ENCODE data around the gene ZNF790. TPM values are rescaled to one million over a fixed set of nuclear protein-coding genes. Genes with fewer than 3 reads are reported as not detected.

ZNF790 gene
- total and polyA plus RNA-seq, 2 of the 13 experiments (the other 11 are each of a cell fraction or from before 2014, with no cell fraction given): 1.3 to 5.3 TPM

DNA sequence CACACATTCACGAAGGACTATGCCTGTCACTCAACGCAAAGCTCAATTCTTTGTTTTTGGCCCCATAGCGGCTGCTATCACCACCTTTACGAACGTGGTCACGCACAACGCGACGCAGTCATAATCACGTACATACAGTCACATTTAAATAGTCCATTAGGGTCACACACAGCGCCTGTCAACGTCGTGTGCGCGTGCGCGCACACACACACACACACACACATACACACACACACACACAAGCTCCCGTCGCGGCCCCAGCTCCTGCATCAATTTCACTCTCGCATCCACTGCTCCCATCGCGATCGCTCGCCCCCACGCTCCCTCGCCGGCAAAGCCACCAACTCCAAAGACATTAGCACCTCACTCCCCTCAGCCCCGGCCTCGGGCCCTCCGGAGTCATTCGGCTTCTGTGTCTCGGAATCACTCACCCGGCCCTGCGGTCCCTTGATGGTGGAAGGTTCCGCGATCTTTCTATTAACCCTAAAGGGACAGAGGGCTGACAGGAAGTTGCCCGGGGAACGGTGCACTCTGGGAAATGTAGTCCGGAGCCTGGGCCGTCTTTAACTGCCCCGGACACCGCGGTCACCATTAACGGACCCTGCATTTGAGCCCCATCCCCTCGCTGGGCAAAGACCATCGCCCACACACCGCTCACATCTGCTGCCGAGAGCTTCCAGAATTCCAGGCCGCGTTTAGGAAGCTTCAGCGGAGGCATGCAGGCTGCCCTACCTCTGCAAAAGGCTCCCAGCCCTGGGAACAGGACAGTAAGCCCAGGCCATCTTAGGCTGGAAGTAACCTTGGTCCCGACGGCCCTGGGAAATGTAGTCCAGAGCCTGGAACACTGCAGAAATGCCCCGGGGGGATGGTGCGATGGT lies at the start of gene ZNF790 (continued):
- TF ChIP-seq, protein P1, sequence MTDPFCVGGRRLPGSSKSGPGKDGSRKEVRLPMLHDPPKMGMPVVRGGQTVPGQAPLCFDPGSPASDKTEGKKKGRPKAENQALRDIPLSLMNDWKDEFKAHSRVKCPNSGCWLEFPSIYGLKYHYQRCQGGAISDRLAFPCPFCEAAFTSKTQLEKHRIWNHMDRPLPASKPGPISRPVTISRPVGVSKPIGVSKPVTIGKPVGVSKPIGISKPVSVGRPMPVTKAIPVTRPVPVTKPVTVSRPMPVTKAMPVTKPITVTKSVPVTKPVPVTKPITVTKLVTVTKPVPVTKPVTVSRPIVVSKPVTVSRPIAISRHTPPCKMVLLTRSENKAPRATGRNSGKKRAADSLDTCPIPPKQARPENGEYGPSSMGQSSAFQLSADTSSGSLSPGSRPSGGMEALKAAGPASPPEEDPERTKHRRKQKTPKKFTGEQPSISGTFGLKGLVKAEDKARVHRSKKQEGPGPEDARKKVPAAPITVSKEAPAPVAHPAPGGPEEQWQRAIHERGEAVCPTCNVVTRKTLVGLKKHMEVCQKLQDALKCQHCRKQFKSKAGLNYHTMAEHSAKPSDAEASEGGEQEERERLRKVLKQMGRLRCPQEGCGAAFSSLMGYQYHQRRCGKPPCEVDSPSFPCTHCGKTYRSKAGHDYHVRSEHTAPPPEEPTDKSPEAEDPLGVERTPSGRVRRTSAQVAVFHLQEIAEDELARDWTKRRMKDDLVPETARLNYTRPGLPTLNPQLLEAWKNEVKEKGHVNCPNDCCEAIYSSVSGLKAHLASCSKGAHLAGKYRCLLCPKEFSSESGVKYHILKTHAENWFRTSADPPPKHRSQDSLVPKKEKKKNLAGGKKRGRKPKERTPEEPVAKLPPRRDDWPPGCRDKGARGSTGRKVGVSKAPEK (CRISPR knock-in tag; IDR thresholded peaks at IDR 0.05; ENCODE audit: borderline replicate concordance): no peak
- TF ChIP-seq, protein P2, sequence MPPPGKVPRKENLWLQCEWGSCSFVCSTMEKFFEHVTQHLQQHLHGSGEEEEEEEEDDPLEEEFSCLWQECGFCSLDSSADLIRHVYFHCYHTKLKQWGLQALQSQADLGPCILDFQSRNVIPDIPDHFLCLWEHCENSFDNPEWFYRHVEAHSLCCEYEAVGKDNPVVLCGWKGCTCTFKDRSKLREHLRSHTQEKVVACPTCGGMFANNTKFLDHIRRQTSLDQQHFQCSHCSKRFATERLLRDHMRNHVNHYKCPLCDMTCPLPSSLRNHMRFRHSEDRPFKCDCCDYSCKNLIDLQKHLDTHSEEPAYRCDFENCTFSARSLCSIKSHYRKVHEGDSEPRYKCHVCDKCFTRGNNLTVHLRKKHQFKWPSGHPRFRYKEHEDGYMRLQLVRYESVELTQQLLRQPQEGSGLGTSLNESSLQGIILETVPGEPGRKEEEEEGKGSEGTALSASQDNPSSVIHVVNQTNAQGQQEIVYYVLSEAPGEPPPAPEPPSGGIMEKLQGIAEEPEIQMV (CRISPR knock-in tag; IDR thresholded peaks at IDR 0.05; ENCODE audit: low read depth): peak; percentile 60; the same call in 1 of the 2 replicates
- TF ChIP-seq PHF5A (CRISPR knock-in tag; IDR thresholded peaks at IDR 0.05; ENCODE audit: low read depth, unreplicated experiment): no peak
- TF ChIP-seq LCORL (IDR thresholded peaks at IDR 0.05): no peak
- peak; percentile 84 for TF ChIP-seq LCORL (CRISPR knock-in tag; IDR thresholded peaks at IDR 0.05)
- TF ChIP-seq, protein P3, sequence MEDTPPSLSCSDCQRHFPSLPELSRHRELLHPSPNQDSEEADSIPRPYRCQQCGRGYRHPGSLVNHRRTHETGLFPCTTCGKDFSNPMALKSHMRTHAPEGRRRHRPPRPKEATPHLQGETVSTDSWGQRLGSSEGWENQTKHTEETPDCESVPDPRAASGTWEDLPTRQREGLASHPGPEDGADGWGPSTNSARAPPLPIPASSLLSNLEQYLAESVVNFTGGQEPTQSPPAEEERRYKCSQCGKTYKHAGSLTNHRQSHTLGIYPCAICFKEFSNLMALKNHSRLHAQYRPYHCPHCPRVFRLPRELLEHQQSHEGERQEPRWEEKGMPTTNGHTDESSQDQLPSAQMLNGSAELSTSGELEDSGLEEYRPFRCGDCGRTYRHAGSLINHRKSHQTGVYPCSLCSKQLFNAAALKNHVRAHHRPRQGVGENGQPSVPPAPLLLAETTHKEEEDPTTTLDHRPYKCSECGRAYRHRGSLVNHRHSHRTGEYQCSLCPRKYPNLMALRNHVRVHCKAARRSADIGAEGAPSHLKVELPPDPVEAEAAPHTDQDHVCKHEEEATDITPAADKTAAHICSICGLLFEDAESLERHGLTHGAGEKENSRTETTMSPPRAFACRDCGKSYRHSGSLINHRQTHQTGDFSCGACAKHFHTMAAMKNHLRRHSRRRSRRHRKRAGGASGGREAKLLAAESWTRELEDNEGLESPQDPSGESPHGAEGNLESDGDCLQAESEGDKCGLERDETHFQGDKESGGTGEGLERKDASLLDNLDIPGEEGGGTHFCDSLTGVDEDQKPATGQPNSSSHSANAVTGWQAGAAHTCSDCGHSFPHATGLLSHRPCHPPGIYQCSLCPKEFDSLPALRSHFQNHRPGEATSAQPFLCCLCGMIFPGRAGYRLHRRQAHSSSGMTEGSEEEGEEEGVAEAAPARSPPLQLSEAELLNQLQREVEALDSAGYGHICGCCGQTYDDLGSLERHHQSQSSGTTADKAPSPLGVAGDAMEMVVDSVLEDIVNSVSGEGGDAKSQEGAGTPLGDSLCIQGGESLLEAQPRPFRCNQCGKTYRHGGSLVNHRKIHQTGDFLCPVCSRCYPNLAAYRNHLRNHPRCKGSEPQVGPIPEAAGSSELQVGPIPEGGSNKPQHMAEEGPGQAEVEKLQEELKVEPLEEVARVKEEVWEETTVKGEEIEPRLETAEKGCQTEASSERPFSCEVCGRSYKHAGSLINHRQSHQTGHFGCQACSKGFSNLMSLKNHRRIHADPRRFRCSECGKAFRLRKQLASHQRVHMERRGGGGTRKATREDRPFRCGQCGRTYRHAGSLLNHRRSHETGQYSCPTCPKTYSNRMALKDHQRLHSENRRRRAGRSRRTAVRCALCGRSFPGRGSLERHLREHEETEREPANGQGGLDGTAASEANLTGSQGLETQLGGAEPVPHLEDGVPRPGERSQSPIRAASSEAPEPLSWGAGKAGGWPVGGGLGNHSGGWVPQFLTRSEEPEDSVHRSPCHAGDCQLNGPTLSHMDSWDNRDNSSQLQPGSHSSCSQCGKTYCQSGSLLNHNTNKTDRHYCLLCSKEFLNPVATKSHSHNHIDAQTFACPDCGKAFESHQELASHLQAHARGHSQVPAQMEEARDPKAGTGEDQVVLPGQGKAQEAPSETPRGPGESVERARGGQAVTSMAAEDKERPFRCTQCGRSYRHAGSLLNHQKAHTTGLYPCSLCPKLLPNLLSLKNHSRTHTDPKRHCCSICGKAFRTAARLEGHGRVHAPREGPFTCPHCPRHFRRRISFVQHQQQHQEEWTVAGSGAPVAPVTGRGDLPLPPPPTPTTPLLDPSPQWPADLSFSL (CRISPR knock-in tag; IDR thresholded peaks at IDR 0.05): peak; percentile 99
- TF ChIP-seq, protein P4, sequence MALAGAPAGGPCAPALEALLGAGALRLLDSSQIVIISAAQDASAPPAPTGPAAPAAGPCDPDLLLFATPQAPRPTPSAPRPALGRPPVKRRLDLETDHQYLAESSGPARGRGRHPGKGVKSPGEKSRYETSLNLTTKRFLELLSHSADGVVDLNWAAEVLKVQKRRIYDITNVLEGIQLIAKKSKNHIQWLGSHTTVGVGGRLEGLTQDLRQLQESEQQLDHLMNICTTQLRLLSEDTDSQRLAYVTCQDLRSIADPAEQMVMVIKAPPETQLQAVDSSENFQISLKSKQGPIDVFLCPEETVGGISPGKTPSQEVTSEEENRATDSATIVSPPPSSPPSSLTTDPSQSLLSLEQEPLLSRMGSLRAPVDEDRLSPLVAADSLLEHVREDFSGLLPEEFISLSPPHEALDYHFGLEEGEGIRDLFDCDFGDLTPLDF (CRISPR knock-in tag; IDR thresholded peaks at IDR 0.05): no peak
- peak; percentile 81 for TF ChIP-seq YEATS4 (CRISPR knock-in tag; IDR thresholded peaks at IDR 0.05; ENCODE audit: borderline replicate concordance)
- peak; percentile 54; the same call in 1 of the 2 replicates for TF ChIP-seq NCOA1 (CRISPR knock-in tag; IDR thresholded peaks at IDR 0.05)
- TF ChIP-seq, protein P5, sequence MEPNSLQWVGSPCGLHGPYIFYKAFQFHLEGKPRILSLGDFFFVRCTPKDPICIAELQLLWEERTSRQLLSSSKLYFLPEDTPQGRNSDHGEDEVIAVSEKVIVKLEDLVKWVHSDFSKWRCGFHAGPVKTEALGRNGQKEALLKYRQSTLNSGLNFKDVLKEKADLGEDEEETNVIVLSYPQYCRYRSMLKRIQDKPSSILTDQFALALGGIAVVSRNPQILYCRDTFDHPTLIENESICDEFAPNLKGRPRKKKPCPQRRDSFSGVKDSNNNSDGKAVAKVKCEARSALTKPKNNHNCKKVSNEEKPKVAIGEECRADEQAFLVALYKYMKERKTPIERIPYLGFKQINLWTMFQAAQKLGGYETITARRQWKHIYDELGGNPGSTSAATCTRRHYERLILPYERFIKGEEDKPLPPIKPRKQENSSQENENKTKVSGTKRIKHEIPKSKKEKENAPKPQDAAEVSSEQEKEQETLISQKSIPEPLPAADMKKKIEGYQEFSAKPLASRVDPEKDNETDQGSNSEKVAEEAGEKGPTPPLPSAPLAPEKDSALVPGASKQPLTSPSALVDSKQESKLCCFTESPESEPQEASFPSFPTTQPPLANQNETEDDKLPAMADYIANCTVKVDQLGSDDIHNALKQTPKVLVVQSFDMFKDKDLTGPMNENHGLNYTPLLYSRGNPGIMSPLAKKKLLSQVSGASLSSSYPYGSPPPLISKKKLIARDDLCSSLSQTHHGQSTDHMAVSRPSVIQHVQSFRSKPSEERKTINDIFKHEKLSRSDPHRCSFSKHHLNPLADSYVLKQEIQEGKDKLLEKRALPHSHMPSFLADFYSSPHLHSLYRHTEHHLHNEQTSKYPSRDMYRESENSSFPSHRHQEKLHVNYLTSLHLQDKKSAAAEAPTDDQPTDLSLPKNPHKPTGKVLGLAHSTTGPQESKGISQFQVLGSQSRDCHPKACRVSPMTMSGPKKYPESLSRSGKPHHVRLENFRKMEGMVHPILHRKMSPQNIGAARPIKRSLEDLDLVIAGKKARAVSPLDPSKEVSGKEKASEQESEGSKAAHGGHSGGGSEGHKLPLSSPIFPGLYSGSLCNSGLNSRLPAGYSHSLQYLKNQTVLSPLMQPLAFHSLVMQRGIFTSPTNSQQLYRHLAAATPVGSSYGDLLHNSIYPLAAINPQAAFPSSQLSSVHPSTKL (CRISPR knock-in tag; IDR thresholded peaks at IDR 0.05): no peak; the same call in none of the 2 replicates
- TF ChIP-seq MED13 (CRISPR knock-in tag; IDR thresholded peaks at IDR 0.05): no peak
